Stimulated activated CD4-positive, alpha-beta T cell treated with anti-CD3 and anti-CD28 coated beads, Interleukin-12 subunit alpha, Interleukin-12 subunit beta, amount 100 ng/mL, for 48 hours (primary cell): ENCODE results near the gene IGF2.

ENCODE experiments used
- DNase-seq, 3 donors: peaks; one replicate each; pipeline ENCODE4 v3.0.0-alpha.2; 2020; ENCODE audit warnings: low read depth in 2 of 3, low spot score in 1 of 3

IGF2 gene

GRCh38 chr11:2154195-2154585 lies 15.0 kb upstream of the IGF2 start:
- no peak for DNase-seq

- no peak for DNase-seq
These were observed 14.5 kb upstream of the IGF2 start for GRCh38 chr11:2153581-2154194.

- peak; percentile 57 to 81 (median 72) for DNase-seq
These were observed 12.5 kb upstream of the IGF2 start for GRCh38 chr11:2151500-2152257.

GRCh38 chr11:2149864-2150847 lies 11.0 kb upstream of the IGF2 start:
- no peak for DNase-seq

- no peak for DNase-seq
These were observed 10.3 kb upstream of the IGF2 start for GRCh38 chr11:2149460-2149859.

- no peak for DNase-seq
These were observed 9.4 kb upstream of the IGF2 start for GRCh38 chr11:2148595-2148994.

- no peak for DNase-seq
These were observed 8.2 kb upstream of the IGF2 start for GRCh38 chr11:2147391-2147790.

GRCh38 chr11:2146051-2146450 lies 6.9 kb upstream of the IGF2 start:
- DNase-seq: no peak

- no peak for DNase-seq
These were observed 5.5 kb upstream of the IGF2 start for GRCh38 chr11:2144544-2145248.

GRCh38 chr11:2143799-2144543 lies 4.8 kb upstream of the IGF2 start:
- peak in 1 of 3 donors; percentile 26 for DNase-seq

- DNase-seq: no peak
These were observed 4.2 kb upstream of the IGF2 start for GRCh38 chr11:2143477-2143798.

GRCh38 chr11:2142762-2143202 lies 3.6 kb upstream of the IGF2 start:
- DNase-seq: peak; percentile 15 to 56 (median 35)

GRCh38 chr11:2142300-2142759 lies 3.1 kb upstream of the IGF2 start:
- no peak for DNase-seq

- no peak for DNase-seq
These were observed 1.5 kb upstream of the IGF2 start for GRCh38 chr11:2140411-2141400.

- no peak for DNase-seq
These were observed 590 bp upstream of the IGF2 start for GRCh38 chr11:2139621-2140337.

- DNase-seq: no peak
These were observed 612 bp downstream of the IGF2 start for GRCh38 chr11:2138431-2139122.

- no peak for DNase-seq
These were observed 1.1 kb downstream of the IGF2 start for GRCh38 chr11:2138068-2138430.
